Activated naive CD8-positive, alpha-beta T cell treated with anti-CD3 and anti-CD28 coated beads for 36 hours (primary cell): ENCODE results near the gene FGD6. TPM values are rescaled to one million over a fixed set of nuclear protein-coding genes. Genes with fewer than 3 reads are reported as not detected.

Source experiments
- DNase-seq: peaks from one replicate; pipeline ENCODE4 v3.0.0; 2021
- H3K27ac Mint-ChIP-seq: one replicate; pipeline ENCODE4 v1.8.0; 2022; ENCODE audit warnings: mild to moderate bottlenecking, moderate library complexity, mixed read lengths
- H3K27me3 Mint-ChIP-seq: one replicate; pipeline ENCODE4 v1.8.0; 2022; ENCODE audit warnings: mild to moderate bottlenecking, mixed read lengths
- H3K36me3 Mint-ChIP-seq: one replicate; pipeline ENCODE4 v1.8.0; 2021; ENCODE audit warnings: mild to moderate bottlenecking, mixed read lengths
- H3K4me1 Mint-ChIP-seq: one replicate; pipeline ENCODE4 v1.8.0; 2021; ENCODE audit warnings: mixed read lengths
- H3K4me3 Mint-ChIP-seq: one replicate; pipeline ENCODE4 v1.8.0; 2022; ENCODE audit warnings: mild to moderate bottlenecking, moderate library complexity, mixed read lengths
- H3K9me3 Mint-ChIP-seq: one replicate; pipeline ENCODE4 v1.8.0; 2022; ENCODE audit warnings: mixed read lengths
- total RNA-seq, 2 experiments: library from RNA; stranded (reverse); gene quantifications; one replicate each; pipeline ENCODE4 v1.2.3, GENCODE V29; 2021

Gene FGD6
- total RNA-seq, 2 experiments from 2014 or later: 0.70 to 0.87 TPM

- H3K36me3 Mint-ChIP-seq: peaks cover 9% of the 10 kb centered on the region
- DNase-seq: no peak
- H3K4me3 Mint-ChIP-seq: no peak overlapping the region
- H3K4me1 Mint-ChIP-seq: peaks cover 3% of the 10 kb centered on the region
- H3K27ac Mint-ChIP-seq: no peak overlapping the region
- H3K27me3 Mint-ChIP-seq: no peaks in the 10 kb centered on the region
- no peaks in the 10 kb centered on the region for H3K9me3 Mint-ChIP-seq
These were observed 163.1 kb downstream of the FGD6 start for GRCh38 chr12:95054206-95054605.

- no peak overlapping the region for H3K4me3 Mint-ChIP-seq
- no peaks in the 10 kb centered on the region for H3K27me3 Mint-ChIP-seq
- H3K4me1 Mint-ChIP-seq: peaks cover 3% of the 10 kb centered on the region
- DNase-seq: no peak
- no peaks in the 10 kb centered on the region for H3K9me3 Mint-ChIP-seq
- no peak overlapping the region for H3K27ac Mint-ChIP-seq
- H3K36me3 Mint-ChIP-seq: peaks cover 15% of the 10 kb centered on the region
These were observed 166.0 kb downstream of the FGD6 start for GRCh38 chr12:95051241-95051640.

- Mint-ChIP-seq H3K36me3 (peaks cover 11% of the 10 kb centered on the region), H3K4me1 (peaks cover 13% of the 10 kb centered on the region), H3K4me3 (no peak overlapping the region), H3K27ac (no peak overlapping the region), H3K27me3 (no peaks in the 10 kb centered on the region), H3K9me3 (no peaks in the 10 kb centered on the region)
- DNase-seq: no peak
These were observed 179.4 kb downstream of the FGD6 start for GRCh38 chr12:95037906-95038305.

DNA sequence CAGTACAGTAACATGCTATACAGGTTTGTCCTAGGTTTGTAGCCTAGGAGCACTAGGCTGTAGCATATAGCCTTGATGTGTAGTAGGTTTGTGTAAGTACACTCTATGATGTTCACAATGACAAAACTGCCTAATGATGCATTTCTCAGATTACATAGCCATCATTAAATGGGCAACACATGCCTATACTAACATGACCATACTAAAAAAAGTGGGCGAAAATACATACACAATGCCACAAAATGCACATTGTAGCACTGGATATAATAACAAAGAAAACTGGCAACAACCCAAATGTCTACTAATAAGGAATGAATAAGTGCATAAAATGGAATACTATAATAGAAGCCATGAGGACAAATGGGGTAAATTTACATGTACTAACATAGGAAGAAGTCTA, 182.5 kb downstream of the FGD6 start:
- Mint-ChIP-seq H3K27ac (no peak overlapping the region), H3K9me3 (no peaks in the 10 kb centered on the region), H3K36me3 (peaks cover 11% of the 10 kb centered on the region), H3K4me3 (no peak overlapping the region), H3K4me1 (peaks cover 13% of the 10 kb centered on the region), H3K27me3 (no peaks in the 10 kb centered on the region)
- DNase-seq: no peak

Other genes starting within 250 kb of the FGD6 start
- gene NDUFA12, start 213.8 kb downstream of the FGD6 start, total RNA-seq: 100 to 1,000 TPM; 137 to 138 TPM
- gene NR2C1, start 143.8 kb downstream of the FGD6 start, total RNA-seq: 10 to 100 TPM; 22.3 to 25.6 TPM
- 10 to 100 TPM; 52.7 to 58.4 TPM for gene VEZT, start 340 bp upstream of the FGD6 start, total RNA-seq